Gastroesophageal sphincter (tissue), 3 donors: ENCODE results near the gene GCHFR.

Experiments
- POLR2A ChIP-seq, 2 donors: fragments of 450-650 bp; IDR thresholded peaks; one replicate each; pipeline ENCODE4 v1.6.1; 2017; ENCODE audit warnings: antibody characterized with exemption in 2 of 2, mild to moderate bottlenecking in 2 of 2, moderate library complexity in 1 of 2
- POLR2AphosphoS5 ChIP-seq: sonication (generic); formaldehyde crosslinking; IDR thresholded peaks from one replicate; pipeline ENCODE4 v1.6.1; 2017; ENCODE audit warnings: antibody characterized with exemption
- TF ChIP-seq, protein P1 (sequence below), 4 experiments: fragments of 200-600 bp in 2 of 4; fragments of 450-650 bp in 2 of 4; sonication (generic) in 1 of 4; IDR thresholded peaks; one replicate each; pipeline ENCODE4 v1.5.1; 2017 to 2019; ENCODE audit warnings: antibody characterized with exemption in 4 of 4, mild to moderate bottlenecking in 2 of 4, moderate library complexity in 2 of 4

DNA sequence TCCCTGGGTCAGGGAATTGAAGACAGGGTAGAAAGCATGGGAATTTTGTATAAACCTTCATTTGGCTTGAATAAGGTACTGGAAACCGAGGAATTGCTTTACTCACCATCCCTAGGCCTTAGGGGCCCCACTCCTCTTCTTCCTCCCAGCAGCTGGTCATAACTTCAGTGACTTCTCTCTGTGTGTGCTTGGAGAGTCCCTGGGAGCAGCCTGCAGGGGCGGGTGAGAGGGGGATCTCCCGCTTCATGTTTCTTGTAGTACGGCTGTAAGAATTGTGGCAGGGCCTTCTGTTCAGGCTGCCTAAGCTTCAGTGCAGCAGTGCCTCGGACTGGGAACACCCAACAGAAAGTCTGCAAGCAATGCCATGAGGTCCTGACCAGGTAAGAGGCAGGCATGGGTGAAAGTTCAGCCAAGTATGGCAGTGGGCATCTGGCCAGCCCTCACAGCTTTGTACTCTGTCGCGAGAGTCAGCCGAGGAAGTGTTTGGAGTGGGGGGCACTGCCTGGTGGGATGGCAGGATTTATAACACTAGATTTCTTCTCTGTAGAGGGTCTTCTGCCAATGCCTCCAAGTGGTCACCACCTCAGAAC, 45.1 kb downstream of the GCHFR start:
- TF ChIP-seq, protein P1, sequence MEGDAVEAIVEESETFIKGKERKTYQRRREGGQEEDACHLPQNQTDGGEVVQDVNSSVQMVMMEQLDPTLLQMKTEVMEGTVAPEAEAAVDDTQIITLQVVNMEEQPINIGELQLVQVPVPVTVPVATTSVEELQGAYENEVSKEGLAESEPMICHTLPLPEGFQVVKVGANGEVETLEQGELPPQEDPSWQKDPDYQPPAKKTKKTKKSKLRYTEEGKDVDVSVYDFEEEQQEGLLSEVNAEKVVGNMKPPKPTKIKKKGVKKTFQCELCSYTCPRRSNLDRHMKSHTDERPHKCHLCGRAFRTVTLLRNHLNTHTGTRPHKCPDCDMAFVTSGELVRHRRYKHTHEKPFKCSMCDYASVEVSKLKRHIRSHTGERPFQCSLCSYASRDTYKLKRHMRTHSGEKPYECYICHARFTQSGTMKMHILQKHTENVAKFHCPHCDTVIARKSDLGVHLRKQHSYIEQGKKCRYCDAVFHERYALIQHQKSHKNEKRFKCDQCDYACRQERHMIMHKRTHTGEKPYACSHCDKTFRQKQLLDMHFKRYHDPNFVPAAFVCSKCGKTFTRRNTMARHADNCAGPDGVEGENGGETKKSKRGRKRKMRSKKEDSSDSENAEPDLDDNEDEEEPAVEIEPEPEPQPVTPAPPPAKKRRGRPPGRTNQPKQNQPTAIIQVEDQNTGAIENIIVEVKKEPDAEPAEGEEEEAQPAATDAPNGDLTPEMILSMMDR (IDR thresholded peaks at IDR 0.05), result no peak
- TF ChIP-seq POLR2A (IDR thresholded peaks at IDR 0.05) (no peak), POLR2AphosphoS5 (no peak)
